Nephron progenitor cell (in vitro differentiated cells): ENCODE data around the gene MARF1.

Source experiments
- DNase-seq: peaks from one replicate; pipeline ENCODE4 v3.0.0; 2021
- H3K27ac Mint-ChIP-seq: 2 replicates; pipeline ENCODE4 v1.8.0; 2021; ENCODE audit warnings: mild to moderate bottlenecking, moderate library complexity, mixed read lengths
- H3K27me3 Mint-ChIP-seq: 2 replicates; pipeline ENCODE4 v1.8.0; 2021; ENCODE audit warnings: mild to moderate bottlenecking, low read depth, mixed read lengths; ENCODE audit not compliant: poor library complexity
- H3K36me3 Mint-ChIP-seq: 2 replicates; pipeline ENCODE4 v1.8.0; 2021; ENCODE audit warnings: low read depth, mixed read lengths
- H3K4me1 Mint-ChIP-seq: 2 replicates; pipeline ENCODE4 v1.8.0; 2021; ENCODE audit warnings: mixed read lengths
- H3K4me3 Mint-ChIP-seq: 2 replicates; pipeline ENCODE4 v1.8.0; 2021; ENCODE audit warnings: mild to moderate bottlenecking, moderate library complexity, mixed read lengths
- H3K9me3 Mint-ChIP-seq: 2 replicates; pipeline ENCODE4 v1.8.0; 2021; ENCODE audit warnings: mild to moderate bottlenecking, moderate library complexity, mixed read lengths
- CTCF ChIP-seq: fragments of 200-600 bp; sonication (generic); IDR thresholded peaks from 2 replicates; pipeline ENCODE4 v1.5.0; 2021; ENCODE audit warnings: antibody characterized with exemption

MARF1 gene

GRCh38 chr16:15617901-15618300 lies 25.1 kb downstream of the MARF1 start:
- TF ChIP-seq CTCF = no peak
- peak overlapping the region; percentile 86 for H3K27ac Mint-ChIP-seq
- no peaks in the 10 kb centered on the region for H3K9me3 Mint-ChIP-seq
- H3K4me1 Mint-ChIP-seq = peaks cover 31% of the 10 kb centered on the region
- H3K36me3 Mint-ChIP-seq = peaks cover 78% of the 10 kb centered on the region
- H3K4me3 Mint-ChIP-seq = no peak overlapping the region
- no peak for DNase-seq
- no peaks in the 10 kb centered on the region for H3K27me3 Mint-ChIP-seq

- Mint-ChIP-seq H3K9me3 (no peaks in the 10 kb centered on the region), H3K36me3 (peaks cover 79% of the 10 kb centered on the region), H3K27me3 (no peaks in the 10 kb centered on the region), H3K27ac (peak overlapping the region; percentile 55), H3K4me3 (no peak overlapping the region), H3K4me1 (peaks cover 26% of the 10 kb centered on the region)
- no peak for TF ChIP-seq CTCF
- no peak for DNase-seq
These were observed 26.3 kb downstream of the MARF1 start for GRCh38 chr16:15616475-15617165.

- Mint-ChIP-seq H3K4me1 (peaks cover 20% of the 10 kb centered on the region), H3K4me3 (no peak overlapping the region), H3K9me3 (no peaks in the 10 kb centered on the region), H3K27me3 (no peaks in the 10 kb centered on the region), H3K36me3 (peaks cover 77% of the 10 kb centered on the region), H3K27ac (no peak overlapping the region)
- no peak for DNase-seq
- no peak for TF ChIP-seq CTCF
These were observed 26.9 kb downstream of the MARF1 start for GRCh38 chr16:15616012-15616411.

- no peak overlapping the region for H3K4me3 Mint-ChIP-seq
- no peak for TF ChIP-seq CTCF
- peaks cover 5% of the 10 kb centered on the region for H3K4me1 Mint-ChIP-seq
- no peaks in the 10 kb centered on the region for H3K27me3 Mint-ChIP-seq
- no peaks in the 10 kb centered on the region for H3K9me3 Mint-ChIP-seq
- peaks cover 83% of the 10 kb centered on the region for H3K36me3 Mint-ChIP-seq
- no peak for DNase-seq
- peak overlapping the region; percentile 7 for H3K27ac Mint-ChIP-seq
These were observed 29.3 kb downstream of the MARF1 start for GRCh38 chr16:15613676-15614075.

GRCh38 chr16:15611610-15612009 lies 31.3 kb downstream of the MARF1 start:
- TF ChIP-seq CTCF = no peak
- no peak for DNase-seq
- H3K27me3 Mint-ChIP-seq = no peaks in the 10 kb centered on the region
- H3K9me3 Mint-ChIP-seq = no peaks in the 10 kb centered on the region
- peaks cover 80% of the 10 kb centered on the region for H3K36me3 Mint-ChIP-seq
- peaks cover 20% of the 10 kb centered on the region for H3K4me1 Mint-ChIP-seq
- peak overlapping the region; percentile 83 for H3K27ac Mint-ChIP-seq
- H3K4me3 Mint-ChIP-seq = no peak overlapping the region

- H3K27me3 Mint-ChIP-seq = no peaks in the 10 kb centered on the region
These were observed 32.5 kb downstream of the MARF1 start for GRCh38 chr16:15610369-15610871.

More at GRCh38 chr16:15610369-15610871, 32.5 kb downstream of the MARF1 start:
- no peak for DNase-seq
- peak overlapping the region; percentile 84 for H3K27ac Mint-ChIP-seq
- no peaks in the 10 kb centered on the region for H3K9me3 Mint-ChIP-seq
- H3K4me1 Mint-ChIP-seq = peaks cover 29% of the 10 kb centered on the region
- peaks cover 79% of the 10 kb centered on the region for H3K36me3 Mint-ChIP-seq
- H3K4me3 Mint-ChIP-seq = no peak overlapping the region
- TF ChIP-seq CTCF = no peak
